GM12864 (cell line): Measurements from ENCODE around the gene AMDHD1.
"Not testable (repeated sequence)": the region's sequence is repeated elsewhere in the genome, so short reads cannot be mapped to it uniquely, and the experiment has no call there.

ENCODE experiments used
- DNase-seq: peaks from one replicate; pipeline ENCODE4 v3.0.0-alpha.2; 2011; ENCODE audit warnings: low read depth
- H3K4me3 ChIP-seq: 2 replicates; pipeline ENCODE4 v1.5.1; 2011; ENCODE audit warnings: mild to moderate bottlenecking, low read depth, low read length, control low read depth
- CTCF ChIP-seq: IDR thresholded peaks from 2 replicates; pipeline ENCODE4 v1.5.1; 2011; ENCODE audit warnings: low read depth, mild to moderate bottlenecking, moderate library complexity, low read length, control low read depth, inconsistent platforms; ENCODE audit errors: missing control alignments

Gene AMDHD1

DNA sequence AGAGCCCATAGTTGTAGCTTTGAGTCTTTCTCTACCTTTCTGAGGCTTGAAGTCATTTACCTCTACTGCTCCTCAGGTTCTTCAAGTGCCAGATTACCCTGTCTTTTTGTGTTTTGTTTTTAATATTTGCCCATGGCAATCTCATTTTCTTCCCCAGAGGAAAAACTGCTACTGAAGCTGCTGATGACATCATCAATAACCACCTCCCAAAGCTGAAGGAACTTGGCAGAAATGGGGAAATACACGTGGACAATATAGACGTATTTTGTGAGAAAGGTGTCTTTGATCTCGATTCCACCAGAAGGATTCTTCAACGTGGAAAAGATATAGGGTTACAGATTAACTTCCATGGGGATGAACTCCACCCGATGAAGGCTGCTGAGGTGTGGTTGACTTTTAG lies 17.1 kb downstream of the AMDHD1 start:
- no peak for DNase-seq
- no peak overlapping the region for H3K4me3 ChIP-seq
- no peak for TF ChIP-seq CTCF

GRCh38 chr12:95962222-95962621 lies 19.1 kb downstream of the AMDHD1 start:
- no peak for DNase-seq
- H3K4me3 ChIP-seq: no peak overlapping the region
- TF ChIP-seq CTCF: no peak

GRCh38 chr12:95963096-95963495 lies 20.0 kb downstream of the AMDHD1 start:
- TF ChIP-seq CTCF: peak; percentile 40
- no peak overlapping the region for H3K4me3 ChIP-seq
- DNase-seq: no peak

DNA sequence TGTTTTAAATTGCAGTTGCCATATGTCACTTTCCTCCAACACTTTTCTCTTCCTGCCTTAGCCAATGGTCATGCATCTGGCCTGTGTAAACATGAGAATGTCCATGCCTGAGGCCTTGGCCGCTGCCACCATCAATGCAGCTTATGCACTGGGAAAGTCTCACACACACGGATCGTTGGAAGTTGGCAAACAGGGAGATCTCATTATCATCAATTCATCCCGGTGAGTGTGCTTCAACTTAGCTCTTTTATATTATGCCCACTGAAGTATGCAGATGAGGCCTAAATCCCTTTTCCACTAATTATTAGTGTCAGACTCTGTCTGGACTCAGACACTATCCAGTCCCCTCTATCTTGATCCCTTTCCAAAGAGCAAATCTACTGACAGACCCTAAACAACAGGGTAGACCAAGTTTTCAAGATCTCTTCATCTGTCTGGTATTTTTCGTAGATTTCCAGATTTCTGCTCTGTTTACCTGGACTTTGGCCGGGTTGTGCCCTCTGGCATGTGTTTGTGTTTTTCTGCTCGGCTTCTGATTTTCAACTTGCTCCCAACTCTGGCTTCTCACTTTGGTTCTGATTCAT lies 23.2 kb downstream of the AMDHD1 start:
- no peak for TF ChIP-seq CTCF
- no peak overlapping the region for H3K4me3 ChIP-seq

DNA sequence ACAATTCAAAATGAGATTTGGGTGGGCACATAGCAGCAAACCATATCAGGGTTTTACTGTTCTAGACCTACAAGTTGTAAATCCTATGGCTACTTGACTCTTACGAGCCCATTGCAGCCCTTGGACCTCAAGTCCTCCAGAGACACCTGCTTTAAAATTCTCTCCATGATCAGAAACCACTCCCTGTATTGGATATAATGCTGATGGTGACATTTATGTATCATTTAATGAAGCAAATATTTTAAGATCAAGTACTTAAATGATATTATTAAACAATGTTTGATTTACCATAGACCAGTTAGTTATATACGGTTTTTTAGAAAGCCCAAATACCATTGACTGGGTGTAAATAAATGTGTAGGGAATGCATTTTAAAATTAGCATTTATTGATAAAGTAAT lies 24.2 kb downstream of the AMDHD1 start:
- DNase-seq: no peak
- no peak for TF ChIP-seq CTCF
- no peak overlapping the region for H3K4me3 ChIP-seq

More for the DNA sequence above, 23.2 kb downstream of the AMDHD1 start:
- no peak for DNase-seq

DNA sequence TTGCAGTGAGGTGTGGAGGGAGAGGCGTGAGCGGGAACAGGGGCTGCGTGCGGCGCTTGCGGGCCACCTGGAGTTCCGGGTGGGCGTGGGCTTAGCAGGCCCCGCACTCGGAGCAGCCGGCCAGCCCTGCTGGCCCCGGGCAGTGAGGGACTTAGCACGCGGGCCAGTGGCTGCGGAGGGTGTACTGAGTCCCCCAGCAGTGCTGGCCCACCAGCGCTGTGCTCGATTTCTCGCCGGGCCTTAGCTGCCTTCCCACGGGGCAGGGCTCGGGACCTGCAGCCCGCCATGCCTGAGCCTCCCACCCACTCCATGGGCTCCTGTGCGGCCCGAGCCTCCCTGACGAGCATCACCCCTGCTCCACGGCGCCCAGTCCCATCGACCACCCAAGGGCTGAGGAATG lies 26.0 kb downstream of the AMDHD1 start:
- H3K4me3 ChIP-seq, DNase-seq: not testable (repeated sequence)

DNA sequence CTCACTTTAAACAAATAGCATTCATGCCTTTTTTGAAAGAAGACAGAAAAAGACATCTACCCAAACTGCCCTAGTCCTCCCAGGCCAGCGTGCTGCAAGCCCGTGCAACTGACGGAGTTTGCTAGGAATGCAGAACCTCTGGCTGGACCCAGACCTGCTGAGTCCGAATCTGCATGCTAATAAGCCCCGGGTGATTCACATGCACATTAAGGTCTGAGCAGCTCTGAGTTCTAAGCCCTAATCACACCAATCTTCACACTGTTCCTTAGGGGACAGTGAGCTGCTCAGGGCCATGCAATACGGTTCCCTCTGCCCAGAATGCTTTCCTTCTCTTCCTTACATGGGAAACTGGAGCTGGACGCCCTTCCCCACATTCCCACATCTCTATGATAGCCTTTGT lies 27.8 kb downstream of the AMDHD1 start:
- TF ChIP-seq CTCF: no peak
- DNase-seq: no peak
- H3K4me3 ChIP-seq: no peak overlapping the region
